Thymus (tissue), 11 donors: ENCODE results near the gene PANX3. TPM values are rescaled to one million over a fixed set of nuclear protein-coding genes. Genes with fewer than 3 reads are reported as not detected.

Source experiments
- DNase-seq, 9 donors: peaks; one replicate each; pipeline ENCODE4 v3.0.0-alpha.2; 2013; ENCODE audit warnings: low spot score in 9 of 9, low read depth in 6 of 9, missing footprints in 1 of 9
- H3K27ac ChIP-seq, 2 donors: one replicate each; pipeline ENCODE4 v1.5.1; 2013; ENCODE audit warnings: control low read depth in 1 of 2, low read depth in 1 of 2, low read length in 1 of 2, mild to moderate bottlenecking in 1 of 2, moderate library complexity in 1 of 2
- H3K27me3 ChIP-seq, 2 donors: one replicate each; pipeline ENCODE4 v1.5.1; 2013; ENCODE audit warnings: low read length in 1 of 2; ENCODE audit not compliant: control insufficient read depth in 2 of 2, insufficient read depth in 1 of 2
- H3K36me3 ChIP-seq, 2 donors: one replicate each; pipeline ENCODE4 v1.5.1; 2013; ENCODE audit warnings: low read length in 1 of 2, mild to moderate bottlenecking in 1 of 2, moderate library complexity in 1 of 2; ENCODE audit not compliant: control insufficient read depth in 2 of 2, insufficient read depth in 2 of 2
- H3K4me1 ChIP-seq, 2 donors: one replicate each; pipeline ENCODE4 v1.5.1; 2013; ENCODE audit warnings: low read length in 2 of 2; ENCODE audit not compliant: control insufficient read depth in 2 of 2, insufficient read depth in 2 of 2
- H3K4me3 ChIP-seq, 2 donors: one replicate each; pipeline ENCODE4 v1.5.1; 2013; ENCODE audit warnings: low read length in 2 of 2, control low read depth in 1 of 2, mild to moderate bottlenecking in 1 of 2
- H3K9me3 ChIP-seq, 2 donors: one replicate each; pipeline ENCODE4 v1.5.1; 2013; ENCODE audit warnings: low read length in 1 of 2, mild to moderate bottlenecking in 1 of 2; ENCODE audit not compliant: control insufficient read depth in 2 of 2, insufficient read depth in 1 of 2
- WGBS: extraction: QIAGEN DNeasy Blood & Tissue Kit; methylation state at CpG from one replicate; pipeline ENCODE4 v1.1.7; 2013; 5-methylcytosine and 5-hydroxymethylcytosine counted together
- polyA plus RNA-seq: library from polyadenylated mRNA; stranded (reverse); fragments of 200-250 nt; gene quantifications from one replicate; pipeline ENCODE4 v1.2.3, GENCODE V29; 2013
- total RNA-seq: library from RNA; stranded (reverse); fragments of 120-200 nt; gene quantifications from one replicate; pipeline ENCODE4 v1.2.4, GENCODE V29; 2013
- donor health status: healthy.

PANX3 gene
- total and polyA plus RNA-seq, 2 donors: 0.02 TPM; not detected in 1

DNA sequence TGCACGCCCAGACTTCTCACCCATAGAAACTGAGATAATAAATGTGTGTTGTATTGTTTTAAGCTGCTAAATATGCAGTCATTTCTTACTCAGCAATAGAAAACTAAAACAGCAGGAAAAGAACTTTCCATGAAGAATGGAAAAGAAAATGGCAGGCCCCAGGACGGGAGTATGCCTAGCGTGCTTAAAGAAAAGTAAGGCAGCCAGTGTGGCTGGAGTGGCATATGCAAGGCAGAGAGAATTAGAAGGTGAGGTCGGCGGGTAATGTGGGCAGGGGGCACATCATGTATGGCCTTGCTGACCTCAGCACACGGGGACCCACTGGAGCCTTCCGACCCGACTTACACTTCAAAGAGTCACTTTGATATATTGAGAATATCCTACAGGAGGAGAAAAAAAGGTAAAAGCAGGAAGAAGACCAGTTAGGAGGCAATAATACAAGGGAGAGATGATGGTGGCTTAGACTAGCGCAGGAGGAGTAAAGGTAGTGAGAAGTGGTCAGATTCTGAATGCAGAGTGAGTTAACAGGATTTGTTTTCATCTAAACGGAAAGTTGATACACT is 31.9 kb downstream of the PANX3 start:
- no peak for DNase-seq
- H3K36me3 ChIP-seq: peaks cover 7 to 11% of the 10 kb centered on the region in 2 donors
- peaks cover 3% of the 10 kb centered on the region in 2 donors for H3K4me1 ChIP-seq
- H3K27me3 ChIP-seq: no peaks in the 10 kb centered on the region
- 96% methylated on average over 10 of the region's 10 CpGs for WGBS
- no peak overlapping the region for H3K4me3 ChIP-seq
- peaks cover 0 to 4% of the 10 kb centered on the region in 2 donors for H3K9me3 ChIP-seq
- no peak overlapping the region for H3K27ac ChIP-seq

DNA sequence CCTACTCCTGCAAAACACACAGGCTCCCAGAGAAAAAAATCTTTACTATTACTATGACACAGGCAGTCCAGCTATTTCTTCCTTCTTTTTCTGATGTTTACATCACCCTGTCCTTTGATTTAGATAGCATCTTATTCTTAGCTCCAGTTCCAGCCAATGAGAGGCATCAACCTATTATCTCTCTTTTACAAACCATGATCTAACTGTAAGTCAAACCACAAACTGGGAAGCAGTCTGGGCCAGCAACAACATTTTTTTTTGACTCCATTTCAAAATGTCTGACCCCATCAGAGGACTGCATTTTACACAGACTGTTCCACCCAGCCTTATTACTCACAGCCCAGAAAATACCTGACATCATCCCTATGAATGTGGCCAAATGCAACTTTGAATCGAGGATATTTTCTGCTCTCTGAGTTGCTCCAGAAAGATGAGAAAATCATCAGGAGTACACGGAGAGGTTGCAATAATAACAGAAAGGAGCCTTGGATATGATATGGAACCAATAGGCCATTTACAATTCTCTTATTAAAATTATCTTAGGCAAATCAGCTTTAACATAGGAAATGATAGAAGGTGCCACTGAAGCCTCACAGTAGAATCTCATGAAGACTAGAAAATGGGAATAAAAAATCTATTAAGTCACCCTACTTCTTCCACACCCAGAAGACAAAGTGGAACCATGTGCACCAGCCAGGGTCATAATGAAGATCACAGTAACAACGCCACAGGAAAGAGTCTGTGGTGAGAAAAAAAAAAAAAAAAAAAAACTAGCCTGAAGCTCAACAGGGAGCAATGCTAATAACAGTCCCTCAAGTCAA is 32.6 kb downstream of the PANX3 start:
- no peak for DNase-seq
- Histone ChIP-seq H3K4me1 (peaks cover 3% of the 10 kb centered on the region in 2 donors), H3K36me3 (peaks cover 5 to 8% of the 10 kb centered on the region in 2 donors), H3K9me3 (peaks cover 0 to 4% of the 10 kb centered on the region in 2 donors), H3K27ac (no peak overlapping the region), H3K27me3 (no peaks in the 10 kb centered on the region), H3K4me3 (no peak overlapping the region)
- 54% methylated on average over 3 of the region's 3 CpGs for WGBS

DNA sequence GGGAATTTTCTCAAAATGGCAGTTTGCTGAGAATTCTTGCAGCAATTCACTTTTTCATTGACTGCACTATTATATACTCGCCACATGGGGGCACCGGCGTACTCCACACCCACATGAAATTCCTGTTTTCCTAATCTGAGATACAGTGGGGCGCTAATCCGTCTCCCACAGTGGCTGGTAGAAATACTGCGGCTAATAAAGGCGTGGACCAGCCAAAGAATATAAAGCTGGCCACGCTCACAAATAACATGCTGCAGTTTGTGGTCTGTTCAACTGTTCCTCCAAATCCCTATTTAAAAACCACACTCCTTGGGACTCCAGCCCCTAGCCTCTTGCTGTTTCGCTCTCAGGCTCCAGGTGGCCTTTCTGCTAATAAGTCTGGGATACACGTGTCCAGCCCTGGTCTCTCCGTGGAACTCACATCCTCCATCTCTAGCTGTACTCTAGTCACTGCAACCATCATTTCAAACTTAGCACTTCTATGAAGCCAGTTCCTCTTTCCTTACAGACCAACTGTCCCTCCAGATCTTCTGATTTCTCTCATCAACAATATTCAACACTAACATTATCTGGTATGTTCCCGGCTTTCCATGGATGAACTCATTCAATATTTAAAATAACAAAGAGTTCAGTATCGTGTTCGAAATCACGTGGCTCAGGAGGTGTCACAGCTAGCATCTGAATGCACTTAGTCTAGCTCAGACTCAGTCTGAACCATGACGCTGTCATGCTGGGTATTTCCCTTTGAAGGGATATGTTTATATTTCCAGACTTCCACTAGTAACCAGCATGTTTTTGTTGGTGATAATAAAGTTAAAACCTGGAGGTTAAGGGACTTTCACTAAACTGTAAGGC is 33.4 kb downstream of the PANX3 start:
- DNase-seq: peak in 6 of 9 donors; percentile 8 to 41 (median 30)
- H3K4me3 ChIP-seq: no peak overlapping the region
- no peaks in the 10 kb centered on the region for H3K27me3 ChIP-seq
- no peaks in the 10 kb centered on the region for H3K36me3 ChIP-seq
- no peak overlapping the region for H3K27ac ChIP-seq
- peaks cover 0 to 4% of the 10 kb centered on the region in 2 donors for H3K9me3 ChIP-seq
- H3K4me1 ChIP-seq: peaks cover 3% of the 10 kb centered on the region in 2 donors
- WGBS: 34% methylated on average over 16 of the region's 16 CpGs

DNA sequence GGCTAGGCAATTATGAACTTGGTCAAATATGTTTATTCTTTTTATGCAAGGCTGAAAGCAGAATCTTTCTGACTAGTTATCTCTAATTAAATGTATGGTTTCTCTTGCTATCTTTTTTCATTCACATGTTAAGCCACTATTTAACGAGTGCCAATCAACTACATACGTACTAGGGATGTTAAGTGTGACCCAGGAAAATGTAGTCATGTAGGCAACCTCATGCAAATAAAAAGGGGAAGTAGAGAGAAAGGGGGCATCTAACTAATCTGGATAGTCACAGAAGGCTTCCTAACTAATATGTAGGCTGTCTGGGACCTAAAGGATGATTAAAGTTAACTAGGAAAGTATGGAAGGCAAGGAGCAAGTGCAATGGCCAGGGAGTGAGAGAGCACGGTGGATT is 34.9 kb downstream of the PANX3 start:
- DNase-seq: no peak
- no peaks in the 10 kb centered on the region for H3K36me3 ChIP-seq
- no peak overlapping the region for H3K27ac ChIP-seq
- no peaks in the 10 kb centered on the region for H3K9me3 ChIP-seq
- 88% methylated on average over 3 of the region's 3 CpGs for WGBS
- no peak overlapping the region for H3K4me3 ChIP-seq
- peaks cover 3% of the 10 kb centered on the region in 2 donors for H3K4me1 ChIP-seq
- no peaks in the 10 kb centered on the region for H3K27me3 ChIP-seq

DNA sequence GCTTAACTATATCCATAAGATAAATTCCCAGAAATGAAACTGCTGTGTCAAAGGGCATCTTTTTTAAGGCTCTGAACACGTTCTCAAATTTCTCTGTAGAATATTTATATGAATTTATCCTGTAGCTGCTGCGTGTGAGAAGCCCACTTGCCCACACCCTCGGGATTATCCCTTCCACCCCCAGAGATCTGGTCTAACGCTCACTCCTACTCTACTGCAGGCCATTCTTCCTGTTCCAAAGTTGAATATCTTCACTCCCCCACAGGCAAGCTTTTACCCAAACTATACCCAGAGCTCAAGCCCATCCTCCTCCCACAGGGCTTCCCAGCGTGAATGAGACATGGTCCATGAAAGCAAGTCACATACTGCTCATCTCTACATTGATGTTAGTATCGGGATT is 37.4 kb downstream of the PANX3 start:
- 94% methylated on average over 6 of the region's 6 CpGs for WGBS
- Histone ChIP-seq H3K9me3 (no peaks in the 10 kb centered on the region), H3K27me3 (no peaks in the 10 kb centered on the region), H3K4me3 (no peak overlapping the region), H3K36me3 (no peaks in the 10 kb centered on the region), H3K4me1 (peaks cover 3% of the 10 kb centered on the region in 2 donors), H3K27ac (no peak overlapping the region)
- DNase-seq: no peak

DNA sequence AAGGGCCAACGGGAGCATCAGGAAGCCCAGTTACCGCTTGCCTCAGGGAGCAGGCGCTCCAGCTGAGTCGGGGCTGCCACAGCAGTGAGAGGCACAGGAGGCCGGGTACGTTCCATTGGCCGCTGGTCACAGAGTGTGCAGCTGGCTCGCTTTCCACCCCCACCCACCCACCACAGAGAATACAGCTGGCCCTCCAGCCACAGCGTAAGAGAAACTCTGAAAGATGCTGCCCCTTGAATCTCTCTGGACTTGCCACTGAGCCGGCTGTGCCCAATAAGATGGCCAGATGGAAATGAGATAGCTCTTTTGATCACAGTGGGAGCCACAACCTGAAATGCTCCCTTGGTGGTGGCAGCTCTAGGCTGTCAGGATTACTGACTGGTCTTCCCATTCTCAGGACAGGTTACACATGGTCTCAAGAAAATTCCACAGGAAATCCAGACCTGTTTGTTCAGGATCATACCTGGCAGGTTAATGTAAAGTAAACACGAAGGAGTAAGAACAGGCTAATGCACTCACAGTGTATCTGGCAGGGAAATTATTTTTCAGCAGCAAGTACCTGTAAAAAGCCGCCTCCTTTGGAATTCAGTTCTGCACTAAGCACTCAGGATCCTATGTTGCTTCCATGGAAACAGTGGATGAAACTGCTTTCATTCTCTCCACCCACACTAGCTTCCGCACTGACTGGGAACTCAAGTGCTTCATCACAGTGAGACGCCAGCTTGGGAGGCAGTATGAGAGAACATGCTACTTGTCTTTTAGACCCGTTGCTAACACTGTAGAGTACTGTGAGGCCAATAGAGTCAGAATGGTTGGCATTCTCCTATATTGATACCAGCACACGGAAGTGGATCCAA is 45.8 kb downstream of the PANX3 start:
- DNase-seq: no peak
- H3K4me1 ChIP-seq: no peaks in the 10 kb centered on the region
- 94% methylated on average over 16 of the region's 16 CpGs for WGBS
- no peaks in the 10 kb centered on the region for H3K9me3 ChIP-seq
- H3K4me3 ChIP-seq: no peak overlapping the region
- H3K27ac ChIP-seq: no peak overlapping the region
- no peaks in the 10 kb centered on the region for H3K27me3 ChIP-seq
- H3K36me3 ChIP-seq: no peaks in the 10 kb centered on the region

DNA sequence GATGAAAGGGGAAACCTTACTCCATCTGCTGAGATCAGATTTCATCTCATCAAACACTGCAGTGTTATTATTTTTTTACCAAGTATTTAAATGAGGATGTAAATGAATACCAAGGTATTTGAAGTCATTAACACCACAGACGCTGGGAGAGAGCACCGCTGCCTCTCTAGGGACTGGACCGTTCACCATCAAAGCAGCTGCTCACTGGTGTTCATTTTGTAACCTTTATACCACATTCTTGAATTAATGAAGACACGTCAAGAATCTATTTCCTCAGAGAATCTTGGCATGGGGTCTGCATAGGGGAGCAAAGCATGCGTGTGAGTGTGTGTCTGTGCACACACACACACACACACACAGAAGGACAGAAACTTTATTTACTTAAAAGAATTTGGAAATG is 46.7 kb downstream of the PANX3 start:
- Histone ChIP-seq H3K4me3 (no peak overlapping the region), H3K9me3 (no peaks in the 10 kb centered on the region), H3K4me1 (no peaks in the 10 kb centered on the region), H3K36me3 (no peaks in the 10 kb centered on the region), H3K27ac (no peak overlapping the region), H3K27me3 (no peaks in the 10 kb centered on the region)
- WGBS: 95% methylated on average over 5 of the region's 5 CpGs
- no peak for DNase-seq

DNA sequence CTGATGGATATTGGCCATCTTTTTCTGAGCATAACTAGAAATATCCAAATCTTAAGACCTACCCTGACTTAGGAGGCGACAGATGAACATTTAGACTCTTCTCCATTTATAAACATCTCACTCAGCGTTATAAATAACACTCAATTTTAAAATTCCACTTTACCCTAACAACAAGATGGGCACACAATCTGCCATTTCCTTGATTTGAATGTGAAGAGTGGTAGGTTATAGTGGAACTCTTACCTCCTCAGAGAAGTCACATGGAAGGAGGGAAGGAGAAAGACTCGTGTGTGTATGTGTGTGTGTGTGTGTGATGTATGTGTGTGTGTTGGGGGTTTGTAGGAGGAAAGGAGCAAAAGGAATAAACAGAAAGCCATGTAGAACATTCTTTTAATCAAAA is 47.3 kb downstream of the PANX3 start:
- H3K27ac ChIP-seq: no peak overlapping the region
- no peaks in the 10 kb centered on the region for H3K9me3 ChIP-seq
- no peaks in the 10 kb centered on the region for H3K36me3 ChIP-seq
- H3K27me3 ChIP-seq: no peaks in the 10 kb centered on the region
- H3K4me3 ChIP-seq: no peak overlapping the region
- 95% methylated on average over 3 of the region's 3 CpGs for WGBS
- no peak for DNase-seq
- H3K4me1 ChIP-seq: no peaks in the 10 kb centered on the region
